Lung (tissue), 12 donors: Measurements from ENCODE around the gene LAYN. TPM values are rescaled to one million over a fixed set of nuclear protein-coding genes. Genes with fewer than 3 reads are reported as not detected.

Experiments
- ATAC-seq: fragments of 200-7000 bp; cut with Tn5 transposase; one replicate; pipeline ENCODE4 v1.9.1; 2020; ENCODE audit warnings: moderate number of reproducible peaks; ENCODE audit not compliant: insufficient read depth, low FRiP score
- DNase-seq, 3 donors: peaks; one replicate each; pipeline ENCODE4 v3.0.0-alpha.2; 2013 to 2017
- H3K27ac ChIP-seq, 2 donors: one replicate each; pipeline ENCODE4 v1.5.1; 2013; ENCODE audit warnings: mild to moderate bottlenecking in 2 of 2, moderate library complexity in 2 of 2, control low read depth in 1 of 2, inconsistent platforms in 1 of 2, low read depth in 1 of 2, low read length in 1 of 2
- H3K27me3 ChIP-seq, 3 donors: one replicate each; pipeline ENCODE4 v1.5.1; 2013; ENCODE audit warnings: low read length in 2 of 3; ENCODE audit not compliant: control insufficient read depth in 3 of 3, insufficient read depth in 3 of 3
- H3K36me3 ChIP-seq, 4 donors: one replicate each; pipeline ENCODE4 v1.5.1; 2013; ENCODE audit warnings: low read length in 4 of 4, mild to moderate bottlenecking in 1 of 4, moderate library complexity in 1 of 4; ENCODE audit not compliant: control insufficient read depth in 4 of 4, insufficient read depth in 4 of 4
- H3K4me1 ChIP-seq, 5 donors: one replicate each; pipeline ENCODE4 v1.5.1; 2013; ENCODE audit warnings: low read length in 5 of 5, mild to moderate bottlenecking in 2 of 5, moderate library complexity in 1 of 5; ENCODE audit not compliant: control insufficient read depth in 5 of 5, insufficient read depth in 5 of 5
- H3K4me3 ChIP-seq: one replicate; pipeline ENCODE4 v1.5.1; 2013; ENCODE audit warnings: mild to moderate bottlenecking, control low read depth, moderate library complexity
- H3K9ac ChIP-seq, 2 donors: one replicate each; pipeline ENCODE4 v1.5.1; 2013; ENCODE audit warnings: low read length in 2 of 2, control low read depth in 1 of 2; ENCODE audit not compliant: insufficient read depth in 1 of 2
- H3K9me3 ChIP-seq, 4 donors: one replicate each; pipeline ENCODE4 v1.5.1; 2013; ENCODE audit warnings: low read length in 3 of 4, mild to moderate bottlenecking in 1 of 4, moderate library complexity in 1 of 4; ENCODE audit not compliant: control insufficient read depth in 4 of 4, insufficient read depth in 3 of 4
- WGBS, 2 donors: extraction: QIAGEN DNeasy Blood & Tissue Kit; methylation state at CpG; one replicate each; pipeline ENCODE4 v1.1.7; 2013; 5-methylcytosine and 5-hydroxymethylcytosine counted together
- polyA plus RNA-seq, 2 donors: library from polyadenylated mRNA; stranded (reverse); fragments of 200-250 nt; gene quantifications; one replicate each; pipeline ENCODE4 v1.2.1, GENCODE V29; 2013
- total RNA-seq, 2 donors: library from RNA; depleted of rRNA in 1 of 2; stranded (reverse); fragments of >200 nt in 1 of 2; gene quantifications; one replicate each; pipeline ENCODE4 v1.2.1, GENCODE V29; 2014 to 2021
- TF ChIP-seq, protein P1 (sequence below): IDR thresholded peaks from 2 replicates; pipeline ENCODE4 v1.5.1; 2012; ENCODE audit warnings: mild to moderate bottlenecking; ENCODE audit errors: control extremely low read depth, extremely low read depth
- donor health status: control.
- donor health status: control.
- donor health status: Bipolar disorder and iron deficiency.
- donor health status: healthy.
- donor health status: DM: yes; HTN: yes; CAD: no.

Gene LAYN
- total and polyA plus RNA-seq, 4 donors, result 6.5 to 13.4 (median 11.3) TPM

DNA sequence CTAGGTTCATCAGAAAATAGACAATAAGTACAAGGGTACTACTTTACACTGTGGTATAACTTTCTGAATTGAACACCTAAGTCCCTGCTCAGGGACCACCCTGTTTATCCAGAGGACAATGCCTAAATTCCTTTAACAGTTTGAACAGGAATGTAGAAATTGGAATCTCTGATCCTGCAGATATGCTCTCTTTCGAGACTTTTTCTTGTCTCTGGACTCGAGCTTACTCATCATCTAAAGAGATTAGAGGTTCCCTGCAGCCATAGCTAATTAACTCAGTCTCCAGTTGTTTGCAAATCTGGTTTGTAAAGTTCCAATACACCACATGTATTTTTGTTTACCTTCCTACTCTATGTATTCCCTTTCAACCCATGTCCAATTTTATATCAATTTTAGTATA is 24.9 kb upstream of the LAYN start:
- H3K4me1 ChIP-seq, result peaks cover 0 to 11% (median 0%) of the 10 kb centered on the region in 5 donors
- no peaks in the 10 kb centered on the region for H3K36me3 ChIP-seq
- H3K9ac ChIP-seq, result no peak overlapping the region
- peaks cover 0 to 37% (median 30%) of the 10 kb centered on the region in 3 donors for H3K27me3 ChIP-seq
- 93 to 98% methylated on average over 2 of the region's 2 CpGs for WGBS, 2 donors
- no peak overlapping the region for H3K4me3 ChIP-seq
- no peaks in the 10 kb centered on the region for H3K9me3 ChIP-seq
- no peak overlapping the region for H3K27ac ChIP-seq
- DNase-seq, result no peak
- TF ChIP-seq, protein P1, sequence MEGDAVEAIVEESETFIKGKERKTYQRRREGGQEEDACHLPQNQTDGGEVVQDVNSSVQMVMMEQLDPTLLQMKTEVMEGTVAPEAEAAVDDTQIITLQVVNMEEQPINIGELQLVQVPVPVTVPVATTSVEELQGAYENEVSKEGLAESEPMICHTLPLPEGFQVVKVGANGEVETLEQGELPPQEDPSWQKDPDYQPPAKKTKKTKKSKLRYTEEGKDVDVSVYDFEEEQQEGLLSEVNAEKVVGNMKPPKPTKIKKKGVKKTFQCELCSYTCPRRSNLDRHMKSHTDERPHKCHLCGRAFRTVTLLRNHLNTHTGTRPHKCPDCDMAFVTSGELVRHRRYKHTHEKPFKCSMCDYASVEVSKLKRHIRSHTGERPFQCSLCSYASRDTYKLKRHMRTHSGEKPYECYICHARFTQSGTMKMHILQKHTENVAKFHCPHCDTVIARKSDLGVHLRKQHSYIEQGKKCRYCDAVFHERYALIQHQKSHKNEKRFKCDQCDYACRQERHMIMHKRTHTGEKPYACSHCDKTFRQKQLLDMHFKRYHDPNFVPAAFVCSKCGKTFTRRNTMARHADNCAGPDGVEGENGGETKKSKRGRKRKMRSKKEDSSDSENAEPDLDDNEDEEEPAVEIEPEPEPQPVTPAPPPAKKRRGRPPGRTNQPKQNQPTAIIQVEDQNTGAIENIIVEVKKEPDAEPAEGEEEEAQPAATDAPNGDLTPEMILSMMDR, result no peak
- ATAC-seq, result no peak

- Histone ChIP-seq H3K9ac (no peak overlapping the region), H3K27me3 (peaks cover 0 to 15% (median 11%) of the 10 kb centered on the region in 3 donors), H3K36me3 (no peaks in the 10 kb centered on the region), H3K27ac (no peak overlapping the region), H3K9me3 (no peaks in the 10 kb centered on the region), H3K4me3 (no peak overlapping the region), H3K4me1 (peaks cover 0 to 2% (median 0%) of the 10 kb centered on the region in 5 donors)
- ATAC-seq (no peak), DNase-seq (no peak)
- TF ChIP-seq, protein P1, result no peak
- 59 to 73% methylated on average over 1 of the region's 1 CpG for WGBS, 2 donors
Observed at GRCh38 chr11:111518668-111519067, 21.9 kb upstream of the LAYN start.

DNA sequence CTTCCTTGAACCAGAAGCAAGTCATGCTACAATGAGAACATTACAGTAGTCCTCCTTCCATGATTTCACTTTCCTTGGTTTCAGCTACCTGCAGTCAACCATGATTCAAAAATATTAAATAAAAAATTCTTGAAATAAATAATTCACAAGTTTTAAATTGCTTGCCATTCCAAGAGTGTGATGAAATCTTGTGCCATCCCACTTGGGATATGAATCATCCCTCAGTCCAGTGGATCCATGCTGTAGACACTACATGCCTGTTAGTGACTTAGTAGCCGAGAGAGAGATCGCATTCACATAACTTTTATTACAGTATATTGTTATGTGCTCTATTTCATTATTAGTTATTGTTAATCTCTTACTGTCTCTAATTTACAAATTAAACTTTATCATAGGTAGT is 20.0 kb upstream of the LAYN start:
- WGBS, 2 donors, result 99% methylated on average over 2 of the region's 2 CpGs
- ATAC-seq (no peak), DNase-seq (no peak)
- no peaks in the 10 kb centered on the region for H3K36me3 ChIP-seq
- TF ChIP-seq, protein P1, result no peak
- no peak overlapping the region for H3K27ac ChIP-seq
- no peak overlapping the region for H3K9ac ChIP-seq
- H3K4me3 ChIP-seq, result no peak overlapping the region
- no peaks in the 10 kb centered on the region for H3K9me3 ChIP-seq
- H3K4me1 ChIP-seq, result no peaks in the 10 kb centered on the region
- H3K27me3 ChIP-seq, result peaks cover 0 to 3% (median 0%) of the 10 kb centered on the region in 3 donors

DNA sequence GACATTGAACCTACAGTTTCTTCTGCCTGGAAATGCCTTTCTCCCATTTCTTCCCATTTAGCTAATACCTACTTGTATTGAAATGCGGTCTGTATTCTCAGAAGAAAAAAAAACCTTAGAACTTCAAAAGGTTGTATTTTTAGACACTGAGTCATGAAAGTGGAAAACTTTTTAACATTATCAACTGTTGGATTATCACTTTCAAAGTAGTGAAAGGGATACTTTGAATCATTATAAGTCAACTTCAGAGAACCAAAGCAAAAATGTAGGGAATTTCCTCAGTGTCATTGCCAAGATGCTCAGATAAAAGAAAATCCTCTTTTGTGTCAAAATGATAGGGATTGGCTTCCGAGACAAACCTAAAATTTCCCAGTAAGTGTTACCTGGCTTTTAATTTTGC is 19.4 kb upstream of the LAYN start:
- DNase-seq, result no peak
- TF ChIP-seq, protein P1, result no peak
- H3K27me3 ChIP-seq, result peaks cover 0 to 2% (median 0%) of the 10 kb centered on the region in 3 donors
- no peak overlapping the region for H3K4me3 ChIP-seq
- no peak overlapping the region for H3K27ac ChIP-seq
- no peak overlapping the region for H3K9ac ChIP-seq
- no peaks in the 10 kb centered on the region for H3K36me3 ChIP-seq
- WGBS, 2 donors, result 71 to 86% methylated on average over 2 of the region's 2 CpGs
- H3K9me3 ChIP-seq, result no peaks in the 10 kb centered on the region
- no peak for ATAC-seq
- H3K4me1 ChIP-seq, result no peaks in the 10 kb centered on the region
